CD4-positive, alpha-beta T cell (primary cell): Measurements from ENCODE around the gene ARPIN. TPM values are rescaled to one million over a fixed set of nuclear protein-coding genes. Genes with fewer than 3 reads are reported as not detected.

Experiments
- ATAC-seq: fragments of 200-7000 bp; cut with Tn5 transposase; one replicate; pipeline ENCODE4 v1.10.0; 2022; ENCODE audit warnings: mild to moderate bottlenecking; ENCODE audit not compliant: poor library complexity
- CTCF ChIA-PET: fragments of 350-600 bp; sonication (Branson Sonifier 250); formaldehyde crosslinking; loops from one replicate; lab custom pipeline; 2021; ENCODE audit warnings: antibody characterized with exemption, inconsistent platforms; lab: Charles Lee
- POLR2A ChIA-PET: fragments of 350-600 bp; sonication (Branson Sonifier 250); formaldehyde crosslinking; loops from one replicate; lab custom pipeline; 2021; ENCODE audit warnings: antibody characterized with exemption, inconsistent platforms; lab: Charles Lee
- DNase-seq, 14 experiments: peaks; one replicate each; pipeline ENCODE4 v3.0.0-alpha.2; 2013 to 2020; ENCODE audit warnings: mixed read lengths in 2 of 14
- H3K27ac ChIP-seq, 2 donors: one replicate each; pipeline versions ENCODE4 v1.5.1 to v1.7.0; 2013; ENCODE audit warnings: low read length in 2 of 2, low read depth in 1 of 2, mild to moderate bottlenecking in 1 of 2
- H3K27me3 ChIP-seq, 2 experiments: 1 replicate in 1 of 2; 2 replicates in 1 of 2; pipeline versions ENCODE4 v1.6.1 to v1.7.0; 2013; ENCODE audit warnings: low read length in 2 of 2, control low read depth in 1 of 2, mild to moderate bottlenecking in 1 of 2, moderate library complexity in 1 of 2; ENCODE audit not compliant: insufficient read depth in 2 of 2, control insufficient read depth in 1 of 2
- H3K36me3 ChIP-seq: one replicate; pipeline ENCODE4 v1.6.1; 2013; ENCODE audit warnings: low read length, control low read depth; ENCODE audit not compliant: insufficient read depth
- H3K4me1 ChIP-seq: one replicate; pipeline ENCODE4 v1.6.1; 2013; ENCODE audit warnings: low read length, control low read depth; ENCODE audit not compliant: insufficient read depth
- H3K4me3 ChIP-seq: one replicate; pipeline ENCODE4 v1.5.1; 2013; ENCODE audit warnings: mild to moderate bottlenecking, low read length, moderate library complexity
- H3K9me3 ChIP-seq, 2 experiments: 1 replicate in 1 of 2; 2 replicates in 1 of 2; pipeline versions ENCODE4 v1.6.1 to v1.7.0; 2013; ENCODE audit warnings: low read length in 2 of 2, mild to moderate bottlenecking in 2 of 2, control low read depth in 1 of 2, moderate library complexity in 1 of 2; ENCODE audit not compliant: control insufficient read depth in 1 of 2, insufficient read depth in 1 of 2
- H3K27ac Mint-ChIP-seq: one replicate; pipeline ENCODE4 v1.8.0; 2020; ENCODE audit warnings: mixed read lengths
- H3K27me3 Mint-ChIP-seq: one replicate; pipeline ENCODE4 v1.8.0; 2021; ENCODE audit warnings: mixed read lengths
- H3K36me3 Mint-ChIP-seq: one replicate; pipeline ENCODE4 v1.8.0; 2021; ENCODE audit warnings: low read depth, mixed read lengths
- H3K4me1 Mint-ChIP-seq: one replicate; pipeline ENCODE4 v1.8.0; 2021; ENCODE audit warnings: low read depth, mixed read lengths
- H3K4me3 Mint-ChIP-seq: one replicate; pipeline ENCODE4 v1.8.0; 2020; ENCODE audit warnings: mild to moderate bottlenecking, mixed read lengths
- H3K9me3 Mint-ChIP-seq: one replicate; pipeline ENCODE4 v1.8.0; 2020; ENCODE audit warnings: mixed read lengths
- intact Hi-C, 2 experiments: fragments of 100-400 bp; cut with DNase I in 1 of 2; cut with micrococcal nuclease in 1 of 2; formaldehyde crosslinking; loops; one replicate each; pipeline versions ENCODE4 v1.15.1 to v1.9.0; 2023 to 2025; cut with DNase I, micrococcal nuclease
- total RNA-seq, 174 experiments: library from RNA in 2 of 174; stranded (reverse) in 2 of 174; gene quantifications; one replicate each; pipeline ENCODE4 v1.2.3 and lab custom pipeline; 2021 to 2026
- TF ChIP-seq, protein P1 (sequence below): fragments of 200-600 bp; IDR thresholded peaks from one replicate; pipeline ENCODE4 v1.8.0; 2022; ENCODE audit warnings: antibody characterized with exemption, mild to moderate bottlenecking

The ARPIN gene
- total RNA-seq, 2 experiments from 2014 or later = not detected

GRCh38 chr15:89851673-89852341, 60.9 kb downstream of the ARPIN start:
- H3K9me3 ChIP-seq = no peaks in the 10 kb centered on the region
- no peak overlapping the region for H3K4me3 Mint-ChIP-seq
- H3K4me3 ChIP-seq = no peak overlapping the region
- H3K36me3 ChIP-seq = peaks cover 25% of the 10 kb centered on the region
- DNase-seq (no peak), ATAC-seq (no peak)
- no peak overlapping the region for H3K27ac ChIP-seq
- ChIA-PET POLR2A (no interaction called here), CTCF (no interaction called here)
- H3K27ac Mint-ChIP-seq = no peak overlapping the region
- no peaks in the 10 kb centered on the region for H3K9me3 Mint-ChIP-seq
- H3K36me3 Mint-ChIP-seq = peaks cover 64% of the 10 kb centered on the region
- no peaks in the 10 kb centered on the region for H3K4me1 ChIP-seq
- TF ChIP-seq, protein P1, sequence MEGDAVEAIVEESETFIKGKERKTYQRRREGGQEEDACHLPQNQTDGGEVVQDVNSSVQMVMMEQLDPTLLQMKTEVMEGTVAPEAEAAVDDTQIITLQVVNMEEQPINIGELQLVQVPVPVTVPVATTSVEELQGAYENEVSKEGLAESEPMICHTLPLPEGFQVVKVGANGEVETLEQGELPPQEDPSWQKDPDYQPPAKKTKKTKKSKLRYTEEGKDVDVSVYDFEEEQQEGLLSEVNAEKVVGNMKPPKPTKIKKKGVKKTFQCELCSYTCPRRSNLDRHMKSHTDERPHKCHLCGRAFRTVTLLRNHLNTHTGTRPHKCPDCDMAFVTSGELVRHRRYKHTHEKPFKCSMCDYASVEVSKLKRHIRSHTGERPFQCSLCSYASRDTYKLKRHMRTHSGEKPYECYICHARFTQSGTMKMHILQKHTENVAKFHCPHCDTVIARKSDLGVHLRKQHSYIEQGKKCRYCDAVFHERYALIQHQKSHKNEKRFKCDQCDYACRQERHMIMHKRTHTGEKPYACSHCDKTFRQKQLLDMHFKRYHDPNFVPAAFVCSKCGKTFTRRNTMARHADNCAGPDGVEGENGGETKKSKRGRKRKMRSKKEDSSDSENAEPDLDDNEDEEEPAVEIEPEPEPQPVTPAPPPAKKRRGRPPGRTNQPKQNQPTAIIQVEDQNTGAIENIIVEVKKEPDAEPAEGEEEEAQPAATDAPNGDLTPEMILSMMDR = no peak
- intact Hi-C loops = no loop called here
- no peaks in the 10 kb centered on the region for H3K27me3 ChIP-seq
- no peaks in the 10 kb centered on the region for H3K4me1 Mint-ChIP-seq
- H3K27me3 Mint-ChIP-seq = no peaks in the 10 kb centered on the region

DNA sequence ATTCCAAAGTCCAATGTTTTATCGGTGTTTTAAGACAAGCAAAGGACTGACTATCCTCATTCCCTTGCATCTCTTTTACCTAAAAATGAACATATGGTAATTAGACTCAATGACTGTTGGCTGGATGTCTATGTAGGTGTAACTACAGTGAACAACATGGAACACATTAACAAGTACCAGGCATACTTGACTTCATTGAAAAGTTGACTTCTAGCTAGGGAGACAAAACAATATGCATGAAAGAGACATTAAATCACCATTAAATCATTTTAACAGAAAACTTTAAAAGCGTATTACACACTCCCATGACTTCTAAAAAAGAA, 63.8 kb downstream of the ARPIN start:
- no peak overlapping the region for H3K4me3 Mint-ChIP-seq
- no peak overlapping the region for H3K27ac ChIP-seq
- no peaks in the 10 kb centered on the region for H3K9me3 ChIP-seq
- H3K27me3 Mint-ChIP-seq = no peaks in the 10 kb centered on the region
- H3K4me3 ChIP-seq = no peak overlapping the region
- H3K36me3 ChIP-seq = peaks cover 29% of the 10 kb centered on the region
- ChIA-PET CTCF (no interaction called here), POLR2A (no interaction called here)
- H3K4me1 ChIP-seq = no peaks in the 10 kb centered on the region
- ATAC-seq (no peak), DNase-seq (no peak)
- TF ChIP-seq, protein P1 = no peak
- no peak overlapping the region for H3K27ac Mint-ChIP-seq
- no peaks in the 10 kb centered on the region for H3K27me3 ChIP-seq
- peaks cover 79% of the 10 kb centered on the region for H3K36me3 Mint-ChIP-seq
- intact Hi-C loops = no loop called here
- H3K9me3 Mint-ChIP-seq = no peaks in the 10 kb centered on the region
- no peaks in the 10 kb centered on the region for H3K4me1 Mint-ChIP-seq

- ChIA-PET CTCF (no interaction called here), POLR2A (no interaction called here)
- no peak overlapping the region for H3K4me3 ChIP-seq
- H3K4me1 ChIP-seq = no peaks in the 10 kb centered on the region
- Mint-ChIP-seq H3K4me3 (no peak overlapping the region), H3K27ac (no peak overlapping the region), H3K9me3 (no peaks in the 10 kb centered on the region), H3K27me3 (no peaks in the 10 kb centered on the region), H3K36me3 (peaks cover 75% of the 10 kb centered on the region), H3K4me1 (no peaks in the 10 kb centered on the region)
- TF ChIP-seq, protein P1 = no peak
- intact Hi-C loops = no loop called here
- H3K27me3 ChIP-seq = no peaks in the 10 kb centered on the region
- H3K36me3 ChIP-seq = peaks cover 20% of the 10 kb centered on the region
- no peak for DNase-seq
- ATAC-seq = no peak
- H3K9me3 ChIP-seq = no peaks in the 10 kb centered on the region
- H3K27ac ChIP-seq = no peak overlapping the region
Measured at GRCh38 chr15:89847101-89847500, 65.7 kb downstream of the ARPIN start.
